HG02973 (cell line): ENCODE results near the gene SH3PXD2B.

Source experiments
- ATAC-seq: cut with Tn5 transposase; IDR thresholded peaks from one replicate; pipeline ENCODE4 v1.9.1; 2021; ENCODE audit warnings: moderate library complexity; ENCODE audit not compliant: unreplicated experiment

Gene SH3PXD2B

DNA sequence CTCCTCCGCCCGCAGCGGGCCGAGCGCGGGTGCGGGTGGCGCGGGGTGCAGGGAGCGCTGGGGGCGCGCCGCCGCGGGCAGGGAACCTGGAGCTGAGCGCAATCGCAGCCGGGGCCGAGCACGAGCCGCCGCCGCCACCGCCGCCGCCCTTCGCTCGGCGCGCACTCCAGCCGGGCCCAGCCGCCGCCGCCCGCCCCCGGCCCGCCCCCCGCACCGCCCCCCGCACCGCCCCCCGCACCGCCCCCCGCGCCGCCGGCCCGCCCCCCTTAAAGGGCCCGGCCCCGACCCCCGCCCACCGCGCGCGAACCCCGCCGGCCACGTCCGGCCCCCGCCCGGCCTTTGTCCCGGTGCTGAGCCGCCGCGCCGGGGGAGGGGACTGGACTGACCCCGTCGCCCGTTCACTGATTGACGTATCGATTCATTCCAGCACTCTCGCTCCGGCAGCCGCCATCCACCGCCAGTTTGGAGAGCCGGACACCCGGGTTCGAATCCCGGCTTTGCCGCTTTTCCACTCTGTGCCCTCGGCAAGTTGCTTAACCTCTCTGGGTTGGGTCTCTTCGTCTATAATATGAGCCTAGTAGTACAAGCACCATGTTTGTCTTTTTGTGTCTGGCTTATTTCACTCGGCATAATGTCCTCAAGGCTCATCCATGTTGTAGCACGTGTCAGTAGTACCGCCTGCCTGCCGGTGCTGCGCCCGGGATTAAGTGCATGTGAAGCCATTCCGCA, at the start of gene SH3PXD2B:
Gene SH3PXD2B, minus strand, starts transcription at position 168 of the 729 bp plus-strand sequence. CDS start 173 bp downstream, outside the sequence.
- no peak for ATAC-seq

DNA sequence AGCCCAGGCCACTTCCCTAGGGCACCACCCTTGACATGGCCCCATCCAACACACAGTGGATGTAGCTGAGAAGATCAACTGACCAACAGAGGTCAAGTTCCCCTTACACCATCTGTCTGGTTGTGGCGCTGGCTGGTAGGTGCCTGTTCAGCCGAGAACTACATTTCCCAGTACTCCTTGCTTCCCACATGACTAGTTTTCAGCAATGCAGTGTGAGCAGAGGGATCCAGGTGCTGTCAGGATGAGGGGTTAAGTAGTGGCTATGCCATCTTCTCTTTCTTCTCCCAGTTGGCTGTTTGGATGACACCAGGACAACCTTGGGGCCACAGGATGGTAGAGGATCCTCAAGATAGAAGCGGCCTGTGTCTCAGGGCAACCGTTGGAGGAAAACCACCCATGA, 48.6 kb upstream of the SH3PXD2B start:
- ATAC-seq, result no peak

DNA sequence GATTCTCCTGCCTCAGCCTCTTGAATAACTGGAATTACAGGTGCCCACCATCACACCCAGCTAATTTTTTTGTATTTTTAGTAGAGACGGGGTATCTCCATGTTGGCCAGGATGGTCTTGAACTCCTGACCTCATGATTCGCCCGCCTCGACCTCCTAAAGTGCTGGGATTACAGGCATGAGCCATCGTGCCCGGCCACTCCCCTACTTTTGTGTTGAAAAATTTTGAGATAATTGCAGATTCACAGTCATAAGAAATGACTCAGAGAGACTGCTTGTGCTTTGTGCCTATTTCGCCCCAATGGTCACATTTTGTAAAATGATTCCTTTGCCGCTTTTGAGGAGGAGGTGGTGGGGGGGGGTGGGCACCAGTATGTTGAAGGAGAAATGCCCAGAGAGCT, 48.1 kb upstream of the SH3PXD2B start:
- no peak for ATAC-seq

DNA sequence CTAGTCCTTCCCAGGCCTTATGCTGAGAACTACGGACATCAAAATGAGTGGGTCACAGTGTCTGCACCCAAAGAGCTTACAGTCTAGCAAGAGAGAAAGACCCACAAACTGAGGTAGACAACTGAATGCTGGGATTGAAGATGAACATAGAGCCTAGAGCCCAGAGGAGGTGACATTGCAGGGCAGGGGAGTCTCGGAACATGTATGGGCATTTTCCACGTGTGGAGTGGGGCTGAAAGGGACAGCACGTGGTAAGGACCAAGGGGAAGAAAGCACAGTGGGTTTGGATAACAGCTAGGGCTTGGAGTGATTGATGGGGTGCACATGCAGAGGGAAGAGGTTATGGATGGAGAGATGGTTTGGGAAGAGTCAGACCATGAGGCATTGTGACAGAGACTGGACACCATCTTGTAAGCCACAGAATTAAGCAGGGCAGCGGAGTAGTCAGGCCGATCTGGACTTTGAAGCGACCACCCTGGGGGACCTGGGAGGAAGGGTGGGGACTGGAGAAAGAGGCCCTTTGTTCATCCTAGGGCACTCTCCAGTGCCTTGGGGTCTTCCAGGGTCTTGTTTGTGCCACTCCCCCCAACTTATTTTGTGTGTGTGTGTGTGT, 47.5 kb upstream of the SH3PXD2B start:
- ATAC-seq, result no peak

DNA sequence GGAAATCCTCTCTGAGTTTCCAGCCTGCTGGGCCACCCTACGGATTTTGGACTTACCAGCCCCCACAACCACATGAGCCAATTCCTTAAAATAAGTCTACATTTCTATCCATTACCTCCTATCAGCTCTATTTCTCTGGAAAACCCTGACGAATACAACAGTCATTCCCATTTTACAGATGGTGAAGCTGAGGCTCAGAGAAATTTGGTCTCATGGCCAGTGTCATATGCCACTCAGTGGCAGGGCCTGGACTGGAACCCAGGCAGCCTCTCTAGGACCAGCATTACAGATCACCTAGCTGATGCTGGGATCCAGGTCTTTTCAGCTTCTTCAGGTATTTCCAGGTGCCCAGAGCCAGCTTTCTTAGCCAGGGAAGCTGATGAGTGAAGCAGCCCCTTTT, 45.0 kb upstream of the SH3PXD2B start:
- no peak for ATAC-seq

DNA sequence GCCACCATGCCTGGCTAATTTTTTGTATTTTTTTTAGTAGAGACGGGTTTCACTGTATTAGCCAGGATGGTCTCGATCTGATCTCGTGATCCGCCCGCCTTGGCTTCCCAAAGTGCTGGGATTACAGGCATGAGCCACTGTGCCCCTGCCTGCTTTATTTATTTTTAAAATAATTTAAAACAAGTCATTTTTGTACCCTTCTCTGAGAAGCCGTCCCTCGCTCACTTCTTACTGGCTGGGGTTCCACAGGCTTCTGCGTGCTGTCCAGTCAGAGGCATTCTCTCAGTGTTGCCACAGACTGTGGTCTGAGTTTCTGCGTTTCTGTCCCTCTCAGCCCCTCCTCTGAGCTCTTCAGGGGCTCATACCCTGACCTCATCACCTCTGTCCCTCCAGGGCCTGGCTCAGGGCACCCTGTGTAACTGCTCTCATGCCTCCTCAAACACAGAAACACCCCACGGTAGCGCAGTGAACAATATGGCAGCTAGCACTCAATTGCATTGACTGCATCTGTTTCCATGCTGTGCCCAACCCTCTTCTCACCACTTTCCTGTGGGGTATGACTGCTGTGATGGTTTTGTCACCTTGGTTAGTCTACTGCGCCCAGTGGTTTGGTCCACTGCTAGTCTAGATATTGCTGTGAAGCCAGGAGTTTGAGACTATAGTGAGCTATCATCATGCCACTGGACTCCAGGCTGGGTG, 44.3 kb upstream of the SH3PXD2B start:
- ATAC-seq, result no peak

DNA sequence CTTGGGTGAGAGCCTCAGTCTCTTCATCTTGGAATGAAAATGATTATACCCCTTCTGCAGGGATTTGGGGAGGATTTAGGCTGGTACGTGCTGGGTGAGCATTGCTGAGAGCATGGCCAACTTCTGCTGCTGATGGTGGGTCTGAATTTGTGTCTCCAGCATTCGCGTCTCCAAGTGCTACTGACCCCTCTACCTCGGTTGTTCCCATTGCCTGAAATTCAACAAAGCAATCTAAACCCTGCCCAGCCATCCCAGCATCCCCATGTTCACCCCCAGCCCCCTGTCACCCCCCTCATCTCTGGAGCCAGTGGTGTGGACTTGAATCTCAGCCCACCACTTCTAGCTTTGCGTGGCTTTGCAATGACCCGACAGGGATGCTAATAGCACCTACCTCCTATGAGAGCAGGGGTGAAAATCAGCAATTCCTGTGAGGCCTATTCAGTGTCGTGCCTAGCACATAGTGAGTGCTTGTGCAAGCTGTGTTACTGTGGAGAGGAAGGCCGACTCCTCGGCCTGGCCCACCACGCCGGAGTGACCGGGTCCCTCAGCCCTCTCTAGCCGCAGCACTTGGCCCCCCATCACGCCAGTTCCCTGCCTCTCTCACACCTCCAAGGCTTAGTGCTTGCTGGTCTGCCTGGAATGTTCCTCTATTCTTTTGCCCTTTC, 43.4 kb upstream of the SH3PXD2B start:
- no peak for ATAC-seq

DNA sequence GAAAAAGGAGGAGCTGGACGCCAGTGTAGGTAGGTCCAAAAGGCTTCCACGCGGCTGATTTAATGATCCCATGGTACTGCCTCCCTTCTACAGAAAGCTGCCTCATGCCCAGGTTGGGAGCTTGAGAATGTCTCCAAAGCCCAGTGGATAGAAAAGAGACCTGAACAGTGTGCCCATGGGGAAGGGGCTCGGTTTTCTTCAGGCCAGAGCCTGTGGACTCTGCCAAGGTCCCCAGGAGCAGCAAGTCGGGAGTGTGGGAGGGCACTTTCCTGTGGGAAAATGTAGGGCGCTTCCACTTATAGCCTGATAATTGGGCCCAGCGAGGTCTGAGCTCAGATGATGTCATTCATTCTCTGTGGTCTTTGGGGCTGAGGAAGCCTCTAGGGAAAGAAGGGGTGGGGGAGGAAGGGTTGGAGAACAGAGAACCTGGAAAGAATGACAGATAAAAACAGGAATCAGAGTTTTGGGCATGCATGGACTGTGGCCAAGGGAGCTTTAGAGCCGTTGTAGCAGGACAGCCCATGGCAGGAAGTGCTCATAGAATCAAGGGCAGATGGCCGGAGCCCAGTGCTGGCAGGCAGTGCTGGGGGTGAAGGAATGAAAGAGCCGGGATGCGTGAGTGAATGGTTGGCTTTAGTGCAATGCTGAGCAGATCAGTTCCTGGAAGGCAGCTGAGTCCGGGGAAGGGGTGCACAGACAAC, 42.5 kb upstream of the SH3PXD2B start:
- no peak for ATAC-seq

DNA sequence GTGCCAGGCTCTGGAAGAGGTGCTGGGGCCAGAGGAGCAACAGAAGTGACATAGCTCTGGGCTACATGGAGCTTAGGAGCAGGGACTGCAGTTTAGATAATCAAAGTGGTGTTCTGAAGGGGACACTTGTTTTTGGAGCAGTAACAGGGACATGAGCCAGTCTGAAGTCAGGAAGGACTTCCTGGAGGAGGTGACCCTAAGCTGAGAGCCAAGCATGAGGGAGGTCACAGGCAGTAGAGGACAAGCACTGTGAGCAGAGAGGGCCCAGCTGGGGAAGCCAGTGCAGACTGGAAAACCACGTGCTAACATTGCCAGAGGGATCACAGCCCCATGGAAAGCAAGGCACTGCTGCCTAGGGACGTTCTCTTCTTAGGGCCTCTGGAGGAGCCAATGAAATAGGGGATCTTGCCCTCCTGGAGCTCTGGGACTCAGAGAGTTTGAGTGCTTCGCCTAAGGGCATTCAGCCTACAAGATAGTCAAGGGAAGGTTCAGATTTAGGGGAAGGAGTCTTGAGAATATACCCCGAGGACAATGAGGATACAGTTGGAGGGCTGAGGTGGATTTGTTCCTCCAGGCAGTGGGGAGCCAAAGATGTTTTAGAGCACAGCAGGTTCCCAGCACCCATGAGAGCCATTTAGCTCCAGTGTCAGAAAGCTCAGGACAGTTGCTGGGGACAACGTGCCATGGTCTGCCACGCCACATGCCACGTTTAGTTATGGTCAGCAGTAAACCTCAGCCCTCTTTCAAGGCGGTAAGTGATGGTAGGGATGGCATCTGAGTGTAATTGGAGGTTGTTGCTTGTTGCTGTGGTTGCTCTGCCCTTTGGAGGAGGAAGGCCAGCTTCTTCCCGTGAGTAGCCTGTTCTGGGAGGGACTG, 40.5 kb upstream of the SH3PXD2B start:
- ATAC-seq, result no peak

DNA sequence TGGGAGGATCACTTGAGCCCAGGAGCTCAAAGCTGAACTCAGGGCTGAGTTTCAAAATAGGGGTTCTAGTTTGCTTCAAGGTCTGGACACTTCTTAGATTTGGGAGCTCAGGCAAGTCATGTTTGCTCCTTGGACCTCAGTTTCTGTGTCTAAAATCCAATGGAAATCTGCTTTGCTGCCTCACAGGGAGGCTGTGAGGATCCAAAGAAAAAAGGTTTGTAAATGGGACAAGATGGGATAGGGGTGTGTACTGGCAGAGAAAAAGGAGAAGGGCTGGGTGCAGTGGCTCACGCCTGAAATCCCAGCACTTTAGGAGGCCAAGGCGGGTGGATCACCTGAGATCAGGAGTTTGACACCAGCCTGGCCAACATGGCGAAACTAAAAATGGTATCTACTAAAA, 39.6 kb upstream of the SH3PXD2B start:
- no peak for ATAC-seq

DNA sequence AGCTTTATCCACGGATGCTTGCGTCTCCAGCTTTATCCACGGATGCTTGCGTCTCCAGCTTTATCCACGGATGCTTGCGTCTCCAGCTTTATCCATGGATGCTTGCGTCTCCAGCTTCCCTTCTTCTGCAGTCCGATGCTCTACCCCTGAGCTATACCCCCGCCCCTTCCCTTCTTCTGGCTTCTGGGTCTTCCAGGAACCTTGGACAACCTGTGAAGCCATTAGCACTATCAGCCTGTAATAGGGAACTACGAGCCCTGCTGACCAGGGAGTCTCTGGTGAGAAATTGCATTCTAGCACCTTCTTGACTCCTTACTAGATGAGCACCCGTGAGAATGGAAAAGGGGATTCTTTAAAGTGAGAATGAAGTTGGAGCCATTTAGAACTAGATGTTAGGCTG, 39.1 kb upstream of the SH3PXD2B start:
- no peak for ATAC-seq

DNA sequence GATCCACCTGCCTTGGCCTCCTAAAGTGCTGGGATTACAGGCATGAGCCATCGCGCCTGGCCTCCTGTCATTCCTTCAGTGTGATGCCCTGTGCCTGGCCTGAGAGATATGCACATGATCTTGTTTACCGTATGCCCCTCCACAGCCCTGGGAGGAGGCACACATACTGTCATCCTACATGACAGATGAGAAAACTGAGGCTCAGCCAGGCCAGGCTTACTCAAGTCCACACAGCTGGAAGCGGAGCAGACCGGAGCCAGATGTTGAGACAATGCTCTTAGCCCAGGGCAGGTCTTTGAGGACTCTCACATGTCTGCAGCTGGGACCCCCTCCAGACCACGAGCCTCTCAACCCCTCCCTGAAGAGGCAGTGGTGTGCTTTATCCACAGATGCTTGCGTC, 38.7 kb upstream of the SH3PXD2B start:
- no peak for ATAC-seq

DNA sequence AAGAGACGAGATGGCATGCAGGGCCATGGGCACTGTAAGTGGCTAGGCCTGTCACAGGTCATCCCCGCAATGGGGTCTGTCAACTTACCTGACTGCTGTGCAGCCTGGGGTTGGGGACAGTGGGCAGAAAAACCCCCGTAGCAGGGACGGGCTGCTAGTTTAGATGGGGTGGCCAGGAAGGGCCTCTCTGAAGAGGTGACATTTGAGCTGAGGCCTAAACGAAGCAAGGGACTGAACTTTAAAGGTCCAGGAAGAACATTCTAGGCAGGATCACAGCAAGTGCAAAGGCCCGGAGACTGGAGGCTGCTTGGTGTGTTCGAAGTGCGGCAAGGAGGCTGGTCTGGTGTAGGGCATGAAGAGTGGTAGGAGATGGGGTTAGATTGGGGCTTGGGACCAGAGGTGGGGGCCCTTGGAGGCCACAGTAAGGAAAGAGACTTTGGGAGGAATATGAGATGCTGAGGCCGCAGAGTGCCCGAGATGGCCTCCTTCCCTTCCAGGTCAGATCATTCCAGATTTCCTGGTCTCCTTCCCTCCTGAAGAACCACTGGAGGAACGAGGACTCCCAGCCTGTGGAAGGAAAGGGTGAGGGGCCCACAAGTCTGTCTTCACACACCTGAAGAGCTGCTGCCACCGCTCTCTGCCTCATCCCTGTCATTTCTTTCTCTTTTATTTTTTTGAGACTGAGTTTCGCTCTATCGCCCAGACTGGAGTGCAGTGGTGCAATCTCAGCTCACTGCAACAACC, 37.9 kb upstream of the SH3PXD2B start:
- ATAC-seq, result no peak

DNA sequence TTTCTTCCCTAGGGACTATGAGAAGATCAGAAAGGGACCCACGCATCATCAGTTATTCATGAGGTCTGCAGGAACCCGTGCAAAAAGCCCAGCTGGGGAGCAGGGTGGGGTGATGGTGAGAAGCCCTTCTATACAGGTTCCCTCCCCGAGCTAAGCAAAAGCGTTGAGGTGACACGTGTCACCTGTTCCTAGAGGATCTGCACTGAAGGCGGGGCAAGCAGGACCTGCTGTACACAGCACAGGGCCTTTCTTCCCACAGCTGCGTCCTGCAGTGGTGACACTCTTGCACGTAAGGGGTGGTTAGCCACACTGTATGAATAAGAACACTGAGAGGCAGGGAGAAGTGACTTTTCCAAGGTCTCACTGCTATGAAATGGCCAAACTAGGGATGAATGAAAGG, 37.2 kb upstream of the SH3PXD2B start:
- no peak for ATAC-seq

DNA sequence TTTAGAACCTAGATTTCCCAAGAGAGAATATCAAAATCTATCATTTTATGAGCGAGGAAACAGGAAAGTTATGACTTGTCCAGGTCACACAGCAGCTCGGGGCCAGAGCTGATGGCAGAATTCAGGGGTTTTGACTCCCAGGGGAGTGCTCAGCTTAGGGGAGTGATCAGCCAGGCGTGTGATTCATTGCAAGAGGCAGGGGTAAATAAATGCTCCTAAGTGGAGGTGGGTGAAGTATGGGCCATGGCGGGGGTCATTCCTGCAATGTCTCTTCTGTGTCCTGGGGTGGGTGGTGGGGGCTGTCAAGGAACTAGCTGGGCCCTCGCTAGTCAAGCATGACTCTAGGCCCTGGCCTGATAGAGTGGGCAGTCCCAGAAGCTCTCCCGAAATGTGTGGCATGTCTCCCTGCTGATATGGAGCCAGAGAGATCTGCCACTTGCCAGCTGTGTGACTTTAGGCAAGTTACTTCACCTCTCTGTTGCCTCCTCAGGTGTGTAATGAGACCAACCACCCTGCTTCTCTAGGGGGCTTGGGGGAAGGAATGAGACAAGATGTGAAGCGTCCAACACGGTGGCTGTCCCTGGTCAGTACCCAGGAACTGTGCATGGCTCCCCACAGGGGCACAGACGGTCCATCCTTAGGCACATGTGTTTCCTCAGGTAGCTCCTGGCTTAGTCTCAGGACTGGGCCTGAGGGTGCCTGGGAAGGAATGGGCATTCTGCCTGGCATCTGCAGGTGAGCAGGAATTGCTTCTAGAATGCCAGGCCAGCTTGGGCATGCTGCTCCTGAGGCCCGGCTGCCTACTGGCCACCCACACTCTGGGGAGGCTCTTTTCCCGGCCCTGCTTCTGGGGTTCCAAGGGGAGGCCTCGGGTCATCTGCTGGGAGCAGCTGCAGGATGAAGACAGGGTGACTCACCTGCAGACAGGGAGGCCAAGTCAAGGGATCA, 36.5 kb upstream of the SH3PXD2B start:
- ATAC-seq, result no peak

DNA sequence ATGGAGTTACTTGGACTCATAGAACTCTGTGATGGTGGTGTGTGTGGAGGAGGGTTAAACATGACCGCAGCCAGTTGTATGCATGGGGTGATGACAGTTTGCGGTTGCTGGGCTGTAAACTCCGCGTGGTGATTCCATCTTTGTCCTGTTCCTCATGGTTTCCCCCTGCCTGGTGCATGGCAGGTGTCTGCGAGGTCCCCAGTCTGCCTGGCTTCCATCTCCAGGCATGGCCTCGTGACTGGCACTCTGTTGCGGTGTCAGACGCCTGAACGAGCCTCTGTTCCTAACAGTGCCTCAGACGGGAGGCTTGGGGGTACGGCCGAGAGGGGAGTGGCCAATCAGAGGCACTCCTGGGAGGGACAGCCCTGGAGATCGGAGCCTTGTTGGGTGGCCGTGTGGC, 33.9 kb upstream of the SH3PXD2B start:
- no peak for ATAC-seq

DNA sequence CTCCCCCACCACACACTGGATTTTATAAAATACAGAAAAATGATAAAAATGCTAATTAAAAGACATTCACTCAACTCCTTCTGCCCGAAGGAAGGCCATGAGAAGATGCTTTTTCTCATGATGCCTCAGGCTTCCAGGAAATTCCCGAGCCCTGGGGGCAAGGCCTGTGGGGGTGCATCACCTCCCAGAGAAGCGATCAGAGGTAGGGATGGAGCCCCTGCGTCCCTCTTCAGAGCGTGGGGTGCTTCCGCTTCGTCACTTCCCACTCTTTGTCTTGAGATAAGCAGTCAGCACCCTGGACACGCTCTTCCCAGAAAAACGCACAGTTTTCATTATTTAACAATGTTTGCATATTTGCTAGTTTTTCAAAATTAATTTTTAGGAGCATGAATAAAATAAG, 33.3 kb upstream of the SH3PXD2B start:
- no peak for ATAC-seq

DNA sequence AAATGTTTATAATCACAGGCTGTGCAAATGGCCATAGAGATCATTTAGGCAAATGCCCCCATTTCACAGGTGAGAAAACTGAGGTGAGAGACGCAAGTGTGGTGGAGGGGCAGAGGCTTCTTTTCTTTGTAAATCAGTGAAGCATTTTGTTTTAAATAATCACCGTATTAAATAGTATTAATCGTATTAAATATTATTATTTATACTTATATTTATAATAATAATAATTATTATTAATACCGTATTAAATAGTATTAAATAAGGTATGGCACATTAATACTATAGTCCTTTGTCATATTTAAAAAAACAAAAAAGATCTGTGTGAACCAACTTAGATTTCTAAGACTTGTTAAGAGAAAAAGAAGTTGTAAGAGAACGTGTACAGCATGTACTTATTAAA, 32.6 kb upstream of the SH3PXD2B start:
- ATAC-seq, result no peak
